A549 (cell line): ENCODE results near the gene VPS13D.

ENCODE experiments used
- CEBPB ChIP-seq, 2 experiments: fragments of >200 bp in 1 of 2; sonication (Bioruptor Twin) in 1 of 2; formaldehyde crosslinking in 1 of 2; IDR thresholded peaks; 2 replicates each; pipeline ENCODE4 v1.6.1; 2012 to 2016
- EP300 ChIP-seq, 2 experiments: fragments of >200 bp; sonication (Bioruptor Twin); formaldehyde crosslinking; IDR thresholded peaks; 2 replicates in 1 of 2; 3 replicates in 1 of 2; pipeline ENCODE4 v1.6.1; 2016 to 2017
- KDM1A ChIP-seq: fragments of 200-600 bp; sonication (generic); IDR thresholded peaks from 2 replicates; pipeline ENCODE4 v1.6.1; 2016; ENCODE audit warnings: low read depth, mild to moderate bottlenecking
- NPAS2 ChIP-seq: fragments of 250-450 bp; sonication (Bioruptor Pico); IDR thresholded peaks from 2 replicates; pipeline ENCODE4 v1.8.0; 2022; ENCODE audit warnings: mild to moderate bottlenecking, moderate library complexity, borderline replicate concordance
- NR3C1 ChIP-seq: fragments of >200 bp; sonication (Bioruptor Twin); formaldehyde crosslinking; IDR thresholded peaks from 3 replicates; pipeline ENCODE4 v1.6.1; 2017
- POLR2A ChIP-seq: IDR thresholded peaks from 2 replicates; pipeline ENCODE4 v1.6.1; 2012; ENCODE audit warnings: mild to moderate bottlenecking, low read length
- RNF2 ChIP-seq: fragments of 200-600 bp; sonication (generic); IDR thresholded peaks from 2 replicates; pipeline ENCODE4 v1.6.1; 2016; ENCODE audit warnings: low read depth, mild to moderate bottlenecking, antibody characterized with exemption, moderate library complexity, borderline replicate concordance
- TF ChIP-seq, protein P1 (sequence below): fragments of >200 bp; sonication (Bioruptor Twin); formaldehyde crosslinking; IDR thresholded peaks from 3 replicates; pipeline ENCODE4 v1.5.1; 2016
- TF ChIP-seq, protein P2 (sequence below): fragments of 200-600 bp; sonication (generic); IDR thresholded peaks from 2 replicates; pipeline ENCODE4 v1.6.1; 2016; ENCODE audit warnings: antibody characterized with exemption, mild to moderate bottlenecking, moderate library complexity

DNA sequence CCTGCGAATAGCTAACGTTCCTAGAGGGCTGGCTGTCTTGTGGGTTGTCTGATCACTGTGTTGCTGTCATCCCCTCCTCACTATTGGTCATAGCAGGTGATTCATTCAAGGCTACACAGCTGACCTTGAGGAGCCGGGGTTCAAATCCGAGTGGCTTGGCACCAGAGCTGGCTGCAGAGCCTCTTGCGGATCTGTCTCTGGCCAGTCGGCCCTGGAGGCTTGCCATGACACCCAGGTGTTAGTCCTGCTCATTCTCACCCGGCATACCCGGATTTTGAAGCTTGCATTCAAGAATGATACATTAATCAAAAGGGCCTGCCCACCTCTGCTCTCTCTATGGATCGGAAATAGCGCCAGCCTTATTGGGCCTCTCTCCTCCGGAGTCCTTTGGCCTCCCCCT is 277.8 kb downstream of the VPS13D start:
- TF ChIP-seq, protein P1, sequence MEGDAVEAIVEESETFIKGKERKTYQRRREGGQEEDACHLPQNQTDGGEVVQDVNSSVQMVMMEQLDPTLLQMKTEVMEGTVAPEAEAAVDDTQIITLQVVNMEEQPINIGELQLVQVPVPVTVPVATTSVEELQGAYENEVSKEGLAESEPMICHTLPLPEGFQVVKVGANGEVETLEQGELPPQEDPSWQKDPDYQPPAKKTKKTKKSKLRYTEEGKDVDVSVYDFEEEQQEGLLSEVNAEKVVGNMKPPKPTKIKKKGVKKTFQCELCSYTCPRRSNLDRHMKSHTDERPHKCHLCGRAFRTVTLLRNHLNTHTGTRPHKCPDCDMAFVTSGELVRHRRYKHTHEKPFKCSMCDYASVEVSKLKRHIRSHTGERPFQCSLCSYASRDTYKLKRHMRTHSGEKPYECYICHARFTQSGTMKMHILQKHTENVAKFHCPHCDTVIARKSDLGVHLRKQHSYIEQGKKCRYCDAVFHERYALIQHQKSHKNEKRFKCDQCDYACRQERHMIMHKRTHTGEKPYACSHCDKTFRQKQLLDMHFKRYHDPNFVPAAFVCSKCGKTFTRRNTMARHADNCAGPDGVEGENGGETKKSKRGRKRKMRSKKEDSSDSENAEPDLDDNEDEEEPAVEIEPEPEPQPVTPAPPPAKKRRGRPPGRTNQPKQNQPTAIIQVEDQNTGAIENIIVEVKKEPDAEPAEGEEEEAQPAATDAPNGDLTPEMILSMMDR: no peak
- no peak for TF ChIP-seq RNF2
- TF ChIP-seq, protein P2, sequence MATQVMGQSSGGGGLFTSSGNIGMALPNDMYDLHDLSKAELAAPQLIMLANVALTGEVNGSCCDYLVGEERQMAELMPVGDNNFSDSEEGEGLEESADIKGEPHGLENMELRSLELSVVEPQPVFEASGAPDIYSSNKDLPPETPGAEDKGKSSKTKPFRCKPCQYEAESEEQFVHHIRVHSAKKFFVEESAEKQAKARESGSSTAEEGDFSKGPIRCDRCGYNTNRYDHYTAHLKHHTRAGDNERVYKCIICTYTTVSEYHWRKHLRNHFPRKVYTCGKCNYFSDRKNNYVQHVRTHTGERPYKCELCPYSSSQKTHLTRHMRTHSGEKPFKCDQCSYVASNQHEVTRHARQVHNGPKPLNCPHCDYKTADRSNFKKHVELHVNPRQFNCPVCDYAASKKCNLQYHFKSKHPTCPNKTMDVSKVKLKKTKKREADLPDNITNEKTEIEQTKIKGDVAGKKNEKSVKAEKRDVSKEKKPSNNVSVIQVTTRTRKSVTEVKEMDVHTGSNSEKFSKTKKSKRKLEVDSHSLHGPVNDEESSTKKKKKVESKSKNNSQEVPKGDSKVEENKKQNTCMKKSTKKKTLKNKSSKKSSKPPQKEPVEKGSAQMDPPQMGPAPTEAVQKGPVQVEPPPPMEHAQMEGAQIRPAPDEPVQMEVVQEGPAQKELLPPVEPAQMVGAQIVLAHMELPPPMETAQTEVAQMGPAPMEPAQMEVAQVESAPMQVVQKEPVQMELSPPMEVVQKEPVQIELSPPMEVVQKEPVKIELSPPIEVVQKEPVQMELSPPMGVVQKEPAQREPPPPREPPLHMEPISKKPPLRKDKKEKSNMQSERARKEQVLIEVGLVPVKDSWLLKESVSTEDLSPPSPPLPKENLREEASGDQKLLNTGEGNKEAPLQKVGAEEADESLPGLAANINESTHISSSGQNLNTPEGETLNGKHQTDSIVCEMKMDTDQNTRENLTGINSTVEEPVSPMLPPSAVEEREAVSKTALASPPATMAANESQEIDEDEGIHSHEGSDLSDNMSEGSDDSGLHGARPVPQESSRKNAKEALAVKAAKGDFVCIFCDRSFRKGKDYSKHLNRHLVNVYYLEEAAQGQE: no peak
- TF ChIP-seq EP300 (IDR thresholded peaks at IDR 0.05): no peak
- no peak for TF ChIP-seq NR3C1
- no peak for TF ChIP-seq NPAS2 (CRISPR knock-in tag)
- no peak for TF ChIP-seq KDM1A
- no peak for TF ChIP-seq POLR2A
- no peak for TF ChIP-seq CEBPB (IDR thresholded peaks at IDR 0.05)
